ENCODE results near the gene SMARCE1.
"Not testable (repeated sequence)": the region's sequence is repeated elsewhere in the genome, so short reads cannot be mapped to it uniquely, and the experiment has no call there.

SMARCE1 gene

DNA sequence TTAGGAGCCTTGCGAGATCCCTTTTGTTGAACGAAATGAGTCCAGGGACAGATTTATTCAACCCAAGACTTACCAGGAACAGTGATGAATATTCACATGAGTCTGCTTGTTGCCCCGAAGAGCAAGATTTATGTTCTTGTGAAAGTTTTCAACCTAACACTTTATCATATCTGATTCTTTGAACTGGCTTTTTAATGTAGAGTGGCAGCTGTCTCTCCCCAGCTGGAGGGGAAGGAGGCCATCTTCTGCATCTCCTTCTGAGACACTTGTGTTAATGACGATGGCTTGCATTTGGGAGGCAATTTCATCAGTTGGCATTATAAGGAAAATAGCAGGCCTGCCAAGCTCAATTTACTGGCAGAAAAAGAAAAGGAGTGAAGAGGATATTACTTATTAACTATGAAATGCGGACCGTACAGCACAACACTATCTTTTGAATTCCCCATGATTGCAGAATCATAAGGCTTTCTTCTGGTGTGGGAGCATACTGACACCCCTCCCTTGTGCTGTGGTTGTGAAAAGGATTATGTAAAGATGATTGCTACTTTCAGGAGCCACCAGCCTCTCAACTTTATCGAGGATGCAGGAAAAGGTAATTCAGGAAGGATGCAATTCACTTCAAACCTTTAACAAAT, 35.7 kb downstream of the SMARCE1 start:
- DNase-seq (ENCODE audit: low read depth in 2 of 2) = no peak

DNA sequence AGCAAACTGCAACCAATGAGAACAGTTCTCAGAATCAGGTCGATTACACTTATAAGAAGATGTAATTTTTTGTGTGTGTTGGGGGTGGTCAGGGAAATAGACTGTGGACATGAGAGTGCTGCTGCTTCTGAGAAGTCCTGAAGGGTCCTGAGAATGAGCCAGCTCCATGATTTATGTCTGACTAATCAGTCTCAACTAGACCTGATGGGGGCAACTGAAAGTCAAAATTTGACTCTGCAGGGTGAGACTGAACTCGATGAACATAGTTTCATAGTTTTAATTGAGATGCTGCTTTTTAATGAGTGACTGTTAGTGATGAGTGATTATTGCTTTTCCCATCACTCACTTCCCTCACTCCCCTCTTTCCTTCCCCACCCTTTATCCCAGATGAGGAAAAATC, 37.3 kb downstream of the SMARCE1 start:
- DNase-seq (ENCODE audit: low read depth in 2 of 2) = no peak

- DNase-seq (ENCODE audit: low read depth in 2 of 2) = no peak
Observed at GRCh38 chr17:40608061-40608581, 39.5 kb downstream of the SMARCE1 start.

DNA sequence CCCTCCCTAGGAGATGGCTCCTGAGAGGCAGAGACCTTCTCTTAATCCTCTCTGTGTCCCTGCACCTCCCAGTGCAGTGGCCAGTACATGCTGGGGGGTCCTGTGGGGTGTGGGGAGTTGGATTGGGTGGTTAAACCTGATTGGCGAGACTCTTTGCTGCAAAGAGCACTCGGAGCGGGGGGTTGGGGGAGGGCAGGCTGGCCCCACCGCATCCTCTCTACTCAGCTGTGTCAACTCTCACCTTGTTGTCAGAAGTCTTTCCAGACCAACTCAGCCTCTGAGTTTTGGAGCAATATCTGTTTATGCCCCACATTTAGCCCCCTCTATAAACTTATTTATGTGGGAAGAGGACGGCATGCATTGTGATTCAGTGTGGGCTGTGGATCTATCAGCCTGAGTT, 40.0 kb downstream of the SMARCE1 start:
- no peak for DNase-seq (ENCODE audit: low read depth in 2 of 2)

- no peak for DNase-seq (ENCODE audit: low read depth in 2 of 2)
Observed at GRCh38 chr17:40606548-40607353, 40.9 kb downstream of the SMARCE1 start.

- DNase-seq (ENCODE audit: low read depth in 2 of 2) = peak; percentile 55 to 56
Observed at GRCh38 chr17:40605306-40605705, 42.3 kb downstream of the SMARCE1 start.

DNA sequence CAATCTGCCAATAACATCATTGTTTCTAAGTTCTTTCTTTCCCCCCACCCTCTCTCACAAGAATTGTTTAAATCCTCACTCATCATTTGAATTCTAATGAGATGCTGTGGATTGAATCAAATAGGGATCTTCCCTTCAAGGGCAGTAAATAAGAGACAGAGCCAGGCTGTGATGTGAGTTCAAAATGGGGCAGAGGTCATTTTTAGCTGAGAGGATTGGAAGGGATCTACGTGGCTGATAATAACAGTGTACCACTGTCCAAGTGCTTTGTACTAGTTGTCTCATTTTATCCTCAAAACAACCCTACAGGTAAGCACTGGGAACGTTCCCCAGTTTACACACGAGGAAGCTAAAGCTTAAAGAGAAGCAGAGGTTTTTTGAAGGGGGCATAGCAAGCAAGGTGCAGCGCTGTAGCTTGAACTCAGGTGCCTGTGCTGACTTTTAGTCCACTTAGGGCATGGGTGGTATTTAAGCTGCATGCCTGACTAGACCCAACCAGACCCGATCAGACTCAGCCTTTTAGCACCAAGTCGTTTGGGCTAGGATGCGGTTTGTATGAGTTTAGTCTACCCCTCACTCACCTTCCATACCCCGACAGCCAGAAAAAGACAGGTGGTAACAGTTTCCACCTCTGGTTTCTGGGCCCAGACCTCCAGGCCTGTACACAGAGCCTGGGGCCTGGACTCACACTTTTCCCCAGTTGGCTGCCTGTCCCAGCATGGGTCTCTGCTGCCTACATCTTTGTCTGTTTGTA, 43.1 kb downstream of the SMARCE1 start:
- DNase-seq (ENCODE audit: low read depth in 2 of 2) = no peak

DNA sequence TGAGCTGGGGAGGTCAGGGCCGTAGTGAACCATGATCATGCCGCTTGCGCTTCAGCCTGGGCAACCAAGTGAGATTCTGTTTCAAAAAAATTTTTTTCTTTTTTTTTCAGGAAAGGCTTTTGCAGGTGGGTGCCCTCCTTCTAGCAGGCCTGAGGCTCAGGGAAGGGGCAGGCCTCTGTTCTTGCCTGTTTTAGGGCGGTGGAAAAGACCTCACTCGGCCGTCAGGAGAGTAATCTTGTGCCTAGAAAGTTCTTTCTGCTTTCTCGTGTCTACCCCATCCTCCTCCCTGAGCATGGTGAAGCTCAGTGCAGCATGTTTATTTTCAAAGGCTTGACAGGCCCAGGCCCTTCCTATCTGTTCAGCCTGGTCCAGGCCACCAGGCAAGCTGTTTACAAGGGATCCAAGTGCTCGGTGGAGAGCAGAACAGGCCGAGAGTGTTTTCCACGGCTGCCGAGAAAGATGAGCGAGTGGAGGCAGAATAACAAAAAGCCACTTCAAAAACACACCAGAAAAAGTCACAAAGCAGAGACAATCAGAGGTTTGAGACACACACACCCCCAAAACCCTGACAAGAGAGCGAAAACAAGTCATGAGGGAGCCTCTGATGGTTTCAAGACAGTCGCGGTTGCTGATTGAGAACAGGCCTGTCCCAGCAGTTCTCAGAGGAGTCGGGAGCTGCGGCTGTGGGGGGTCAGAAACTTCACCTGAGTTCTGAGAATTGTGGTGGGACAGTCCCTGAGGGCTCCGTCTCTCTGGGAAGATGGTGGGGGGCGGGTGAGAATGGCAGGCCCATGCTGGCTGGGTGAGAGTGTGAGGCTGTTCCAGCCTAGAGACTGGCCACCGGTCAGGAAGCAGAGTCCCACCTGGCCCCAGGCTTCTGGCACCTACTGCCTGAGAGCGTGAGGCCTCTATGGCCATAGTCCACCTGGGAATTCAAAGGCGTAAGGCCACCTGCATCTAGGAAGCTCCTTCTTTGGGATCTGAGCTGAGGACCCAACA, 44.9 kb downstream of the SMARCE1 start:
- peak; percentile 60 to 67 for DNase-seq (ENCODE audit: low read depth in 2 of 2)

- DNase-seq (ENCODE audit: low read depth in 2 of 2) = no peak
Observed at GRCh38 chr17:40600486-40601046, 47.1 kb downstream of the SMARCE1 start.

DNA sequence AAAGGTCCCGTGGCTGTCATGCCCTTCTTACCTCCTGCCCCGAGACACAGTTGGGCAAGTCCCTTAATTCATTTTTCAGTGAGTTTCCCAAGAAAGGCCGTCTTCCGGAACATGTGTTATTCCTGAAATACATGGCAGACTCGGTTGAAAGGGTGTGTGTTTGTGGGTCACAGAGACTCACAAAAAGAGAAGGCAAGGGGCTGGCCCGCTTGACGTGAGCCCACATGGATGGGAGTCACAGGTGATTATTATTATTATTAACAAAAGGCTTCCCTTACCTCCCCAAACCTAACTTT, 48.2 kb downstream of the SMARCE1 start:
- DNase-seq (ENCODE audit: low read depth in 2 of 2) = no peak

DNA sequence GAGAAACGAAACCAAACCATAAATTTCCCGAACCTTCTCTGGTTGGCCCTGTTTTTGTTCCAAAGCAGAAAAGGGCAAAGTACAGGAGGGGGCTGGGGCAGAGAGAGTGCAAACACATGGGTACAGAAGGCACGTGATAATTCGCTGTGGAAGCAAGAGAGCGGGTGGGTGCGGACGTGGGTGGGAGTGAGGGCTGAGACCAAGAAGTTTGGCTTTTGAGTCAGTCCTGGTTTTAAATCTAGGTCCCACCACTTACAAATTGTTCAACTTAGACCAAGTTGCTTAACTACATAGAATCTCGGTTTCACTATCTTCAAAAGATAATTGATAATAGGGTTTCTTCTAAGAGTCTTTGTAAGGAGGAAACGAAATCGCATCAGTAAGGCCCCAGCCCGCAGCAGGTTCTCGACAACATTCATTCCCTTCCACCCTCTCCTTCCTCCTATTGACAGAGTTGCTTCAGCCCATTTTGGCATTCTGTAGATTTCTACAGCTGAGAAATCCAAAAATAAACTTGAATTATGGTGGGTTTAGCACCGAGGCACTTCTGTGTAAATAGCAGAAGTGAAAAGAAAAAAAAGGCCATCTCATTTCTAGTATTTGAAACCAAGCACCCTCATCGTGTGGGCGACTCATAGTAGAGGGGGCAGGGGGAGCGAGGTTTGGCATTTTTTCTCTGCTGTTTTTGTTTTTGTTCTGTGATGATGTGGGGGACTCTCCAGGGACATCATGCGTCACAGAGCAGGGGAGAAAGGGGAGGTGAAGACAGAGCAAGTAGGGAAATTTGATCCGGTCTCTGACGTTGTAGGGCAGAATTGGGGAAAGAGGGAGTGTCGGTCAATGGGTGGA, 48.8 kb downstream of the SMARCE1 start:
- peak; percentile 64 to 77 for DNase-seq (ENCODE audit: low read depth in 2 of 2)

DNA sequence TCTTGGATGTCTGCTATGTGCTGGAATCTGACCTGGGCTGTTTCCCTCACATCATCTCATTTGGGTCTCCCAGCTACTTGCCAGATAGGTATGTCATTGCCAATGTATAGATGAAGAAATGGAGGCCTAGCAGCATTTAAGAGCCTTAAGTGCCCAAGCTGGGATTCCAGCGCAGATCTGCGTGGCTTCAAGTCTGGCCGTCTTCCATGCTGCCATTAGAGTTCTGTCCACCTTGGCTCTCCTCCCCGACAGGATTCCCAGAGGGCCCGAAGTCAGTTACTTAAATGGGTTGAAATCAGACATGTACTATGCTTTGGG, 49.4 kb downstream of the SMARCE1 start:
- no peak for DNase-seq (ENCODE audit: low read depth in 2 of 2)

GRCh38 chr17:40597556-40598300, 49.9 kb downstream of the SMARCE1 start:
- no peak for DNase-seq (ENCODE audit: low read depth in 2 of 2)

GRCh38 chr17:40597156-40597555, 50.5 kb downstream of the SMARCE1 start:
- DNase-seq (ENCODE audit: low read depth in 2 of 2) = no peak

- no peak for DNase-seq (ENCODE audit: low read depth in 2 of 2)
Observed at GRCh38 chr17:40596261-40596919, 51.2 kb downstream of the SMARCE1 start.

- DNase-seq (ENCODE audit: low read depth in 2 of 2) = no peak
Observed at GRCh38 chr17:40590742-40591141, 56.9 kb downstream of the SMARCE1 start.

GRCh38 chr17:40588552-40588951, 59.1 kb downstream of the SMARCE1 start:
- DNase-seq (ENCODE audit: low read depth in 2 of 2) = no peak

DNA sequence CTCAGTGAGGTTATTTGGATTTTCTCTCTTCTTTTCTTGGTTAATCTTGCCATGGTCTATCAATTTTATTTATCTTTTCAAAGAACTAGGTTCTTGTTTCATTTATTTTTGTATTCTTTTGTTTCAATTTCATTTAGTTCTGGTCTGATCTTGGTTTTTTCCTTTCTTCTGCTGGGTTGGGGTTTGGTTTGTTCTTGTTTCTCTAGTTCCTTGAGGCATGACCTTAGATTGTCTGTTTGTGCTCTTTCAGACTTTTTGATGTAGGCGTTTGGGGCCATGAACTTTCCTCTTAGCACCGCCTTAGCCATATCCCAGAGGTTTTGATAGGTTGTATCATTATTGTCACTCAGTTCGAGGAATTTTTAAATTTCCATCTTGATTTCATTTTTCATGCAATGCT, 61.4 kb downstream of the SMARCE1 start:
- DNase-seq (ENCODE audit: low read depth in 2 of 2) = not testable (repeated sequence)

DNA sequence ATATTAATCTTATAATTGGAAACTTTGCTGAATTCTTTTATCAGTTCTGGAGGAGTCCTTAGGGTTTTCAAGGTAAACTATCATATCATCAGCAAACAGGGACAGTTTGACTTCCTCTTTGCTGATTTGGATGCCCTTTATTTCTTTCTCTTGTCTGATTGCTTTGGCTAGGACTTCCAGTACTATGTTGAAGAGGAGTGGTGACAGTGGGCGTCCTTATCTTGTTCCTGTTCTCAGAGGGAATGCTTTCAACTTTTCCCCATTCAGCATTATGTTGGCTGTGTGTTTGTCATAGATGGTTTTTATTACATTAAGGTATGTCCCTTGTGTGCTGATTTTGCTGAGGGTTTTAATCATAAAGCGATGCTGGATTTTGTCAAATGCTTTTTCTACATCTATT, 62.7 kb downstream of the SMARCE1 start:
- DNase-seq (ENCODE audit: low read depth in 2 of 2) = not testable (repeated sequence)
